NCI-H460 (cell line): ENCODE measurements around the gene PTPRB. TPM values are rescaled to one million over a fixed set of nuclear protein-coding genes. Genes with fewer than 3 reads are reported as not detected.
A peak's percentile ranks its signal among the peaks of the same experiment; 100 is the strongest.
"Not testable (repeated sequence)": the region's sequence is repeated elsewhere in the genome, so short reads cannot be mapped to it uniquely, and the experiment has no call there.

ENCODE experiments used
- DNase-seq: peaks from one replicate; pipeline ENCODE4 v3.0.0-alpha.2; 2016; ENCODE audit warnings: low read depth; ENCODE audit errors: extremely low read depth
- total RNA-seq: library from RNA; depleted of rRNA; stranded (reverse); fragments of >200 nt; shearing (Covaris generic); gene quantifications from 2 replicates; pipeline ENCODE4 v1.2.3, GENCODE V29; 2014

PTPRB gene
- total RNA-seq, 1 experiment from 2014 or later, result 1.0 TPM

GRCh38 chr12:70550180-70550577, 87.0 kb downstream of the PTPRB start:
- no peak for DNase-seq

GRCh38 chr12:70549340-70550179, 87.7 kb downstream of the PTPRB start:
- peak; percentile 87 for DNase-seq

GRCh38 chr12:70543444-70543843, 93.8 kb downstream of the PTPRB start:
- DNase-seq, result peak; percentile 67

- DNase-seq, result no peak
Observed at GRCh38 chr12:70540996-70541395, 96.2 kb downstream of the PTPRB start.

GRCh38 chr12:70536650-70537049, 100.6 kb downstream of the PTPRB start:
- DNase-seq, result no peak

GRCh38 chr12:70535896-70536374, 101.3 kb downstream of the PTPRB start:
- DNase-seq, result no peak

GRCh38 chr12:70534466-70534865, 102.8 kb downstream of the PTPRB start:
- DNase-seq, result no peak

GRCh38 chr12:70529647-70530046, 107.6 kb downstream of the PTPRB start:
- no peak for DNase-seq

- DNase-seq, result no peak
Observed at GRCh38 chr12:70520847-70521246, 116.4 kb downstream of the PTPRB start.

GRCh38 chr12:70513426-70513825, 123.8 kb downstream of the PTPRB start:
- DNase-seq, result no peak

- no peak for DNase-seq
Observed at GRCh38 chr12:70508178-70508577, 129.1 kb downstream of the PTPRB start.

- no peak for DNase-seq
Observed at GRCh38 chr12:70507442-70507841, 129.8 kb downstream of the PTPRB start.

GRCh38 chr12:70497508-70497907, 139.7 kb downstream of the PTPRB start:
- no peak for DNase-seq

- not testable (repeated sequence) for DNase-seq
Observed at GRCh38 chr12:70492904-70493303, 144.3 kb downstream of the PTPRB start.

- not testable (repeated sequence) for DNase-seq
Observed at GRCh38 chr12:70490928-70491327, 146.3 kb downstream of the PTPRB start.

GRCh38 chr12:70487440-70487839, 149.8 kb downstream of the PTPRB start:
- DNase-seq, result no peak

- DNase-seq, result no peak
Observed at GRCh38 chr12:70486588-70486987, 150.6 kb downstream of the PTPRB start.

- no peak for DNase-seq
Observed at GRCh38 chr12:70485704-70486103, 151.5 kb downstream of the PTPRB start.

GRCh38 chr12:70484464-70484863, 152.8 kb downstream of the PTPRB start:
- no peak for DNase-seq

- no peak for DNase-seq
Observed at GRCh38 chr12:70482764-70483163, 154.5 kb downstream of the PTPRB start.

GRCh38 chr12:70469221-70469820, 167.9 kb downstream of the PTPRB start:
- no peak for DNase-seq

- DNase-seq, result no peak
Observed at GRCh38 chr12:70468741-70469140, 168.5 kb downstream of the PTPRB start.
